Esophagus muscularis mucosa (tissue), 4 donors: ENCODE results near the gene DIS3L.

Experiments used
- EP300 ChIP-seq: sonication (generic); formaldehyde crosslinking; IDR thresholded peaks from one replicate; pipeline ENCODE4 v1.6.1; 2017; ENCODE audit warnings: antibody characterized with exemption
- POLR2A ChIP-seq: fragments of 450-650 bp; IDR thresholded peaks from one replicate; pipeline ENCODE4 v1.6.1; 2017; ENCODE audit warnings: antibody characterized with exemption, moderate library complexity, mild to moderate bottlenecking, low read depth
- POLR2AphosphoS5 ChIP-seq, 2 donors: sonication (generic); formaldehyde crosslinking; IDR thresholded peaks; one replicate each; pipeline ENCODE4 v1.6.1; 2017; ENCODE audit warnings: antibody characterized with exemption in 2 of 2
- TF ChIP-seq, protein P1 (sequence below), 3 experiments: fragments of 200-600 bp in 2 of 3; fragments of 450-650 bp in 1 of 3; sonication (generic) in 2 of 3; IDR thresholded peaks; one replicate each; pipeline ENCODE4 v1.5.1; 2017 to 2019; ENCODE audit warnings: antibody characterized with exemption in 3 of 3, mild to moderate bottlenecking in 2 of 3, moderate library complexity in 1 of 3

DNA sequence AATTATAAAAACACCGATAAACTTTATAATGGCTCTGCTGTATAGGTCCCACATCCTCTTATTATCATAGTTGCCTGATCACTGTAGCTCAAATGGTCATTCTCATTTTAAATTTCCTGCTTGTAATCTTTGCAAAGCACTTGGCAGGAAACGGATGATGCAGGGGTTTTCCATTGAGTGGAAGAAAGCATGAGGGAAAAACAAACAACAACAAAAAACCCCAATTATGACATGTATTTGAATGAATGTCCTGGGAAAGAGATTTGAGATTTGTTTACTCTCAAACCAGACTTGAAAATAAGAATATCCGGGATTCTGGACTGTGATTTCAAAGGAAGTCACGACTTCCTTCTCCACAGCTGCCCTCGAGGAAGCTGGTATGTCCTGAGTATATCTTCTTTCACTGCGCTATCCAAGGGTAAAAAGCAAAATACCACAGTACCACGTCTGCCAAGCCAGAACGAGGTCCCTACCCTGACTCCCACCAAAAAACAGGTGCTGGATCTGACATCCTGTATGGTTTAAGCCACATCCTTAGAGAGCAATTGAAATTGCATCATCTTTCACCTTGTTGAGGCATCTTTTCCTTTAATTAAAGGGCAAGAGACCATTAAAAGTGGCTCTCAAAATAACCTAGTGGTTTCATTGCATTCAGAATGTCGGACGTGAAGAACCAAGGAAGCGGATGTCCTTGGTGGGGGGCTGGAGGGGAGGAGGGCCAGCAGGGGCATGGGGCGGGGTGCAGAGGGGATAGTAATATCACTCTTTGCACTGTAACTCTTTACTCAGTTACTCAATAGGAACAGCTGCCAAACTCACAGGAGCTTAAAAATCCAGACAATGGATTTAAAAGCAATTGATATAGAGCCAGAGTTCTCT, 76.6 kb downstream of the DIS3L start:
- TF ChIP-seq, protein P1, sequence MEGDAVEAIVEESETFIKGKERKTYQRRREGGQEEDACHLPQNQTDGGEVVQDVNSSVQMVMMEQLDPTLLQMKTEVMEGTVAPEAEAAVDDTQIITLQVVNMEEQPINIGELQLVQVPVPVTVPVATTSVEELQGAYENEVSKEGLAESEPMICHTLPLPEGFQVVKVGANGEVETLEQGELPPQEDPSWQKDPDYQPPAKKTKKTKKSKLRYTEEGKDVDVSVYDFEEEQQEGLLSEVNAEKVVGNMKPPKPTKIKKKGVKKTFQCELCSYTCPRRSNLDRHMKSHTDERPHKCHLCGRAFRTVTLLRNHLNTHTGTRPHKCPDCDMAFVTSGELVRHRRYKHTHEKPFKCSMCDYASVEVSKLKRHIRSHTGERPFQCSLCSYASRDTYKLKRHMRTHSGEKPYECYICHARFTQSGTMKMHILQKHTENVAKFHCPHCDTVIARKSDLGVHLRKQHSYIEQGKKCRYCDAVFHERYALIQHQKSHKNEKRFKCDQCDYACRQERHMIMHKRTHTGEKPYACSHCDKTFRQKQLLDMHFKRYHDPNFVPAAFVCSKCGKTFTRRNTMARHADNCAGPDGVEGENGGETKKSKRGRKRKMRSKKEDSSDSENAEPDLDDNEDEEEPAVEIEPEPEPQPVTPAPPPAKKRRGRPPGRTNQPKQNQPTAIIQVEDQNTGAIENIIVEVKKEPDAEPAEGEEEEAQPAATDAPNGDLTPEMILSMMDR (IDR thresholded peaks at IDR 0.05), result no peak
- TF ChIP-seq POLR2A (no peak), EP300 (no peak), POLR2AphosphoS5 (IDR thresholded peaks at IDR 0.05) (peak in 1 of 2 donors; percentile 11)
